ENCODE results near the gene PCNX2.

PCNX2 gene

GRCh38 chr1:233075915-233076295, 219.6 kb downstream of the PCNX2 start:
- Histone ChIP-seq H3K27ac (no peak overlapping the region), H3K4me3 (ENCODE audit: low read depth, low read length) (no peak overlapping the region), H3K27me3 (replicated peaks) (no peaks in the 10 kb centered on the region), H3K36me3 (replicated peaks) (no peaks in the 10 kb centered on the region)
- no peak for DNase-seq
- in situ Hi-C loops (cut with HindIII; ENCODE audit: low pct_ligation_motif_present, low sequenced_read_pairs), result no loop called here
- TF ChIP-seq CTCF (IDR thresholded peaks at IDR 0.05; ENCODE audit: low read depth, low read length, missing control alignments), result no peak

- in situ Hi-C loops (cut with HindIII; ENCODE audit: low pct_ligation_motif_present, low sequenced_read_pairs), result no loop called here
- Histone ChIP-seq H3K4me3 (ENCODE audit: low read depth, low read length) (no peak overlapping the region), H3K36me3 (replicated peaks) (no peaks in the 10 kb centered on the region), H3K27ac (no peak overlapping the region), H3K27me3 (replicated peaks) (no peaks in the 10 kb centered on the region)
- DNase-seq, result no peak
- no peak for TF ChIP-seq CTCF (IDR thresholded peaks at IDR 0.05; ENCODE audit: low read depth, low read length, missing control alignments)
These were observed 229.4 kb downstream of the PCNX2 start for GRCh38 chr1:233066087-233066486.

DNA sequence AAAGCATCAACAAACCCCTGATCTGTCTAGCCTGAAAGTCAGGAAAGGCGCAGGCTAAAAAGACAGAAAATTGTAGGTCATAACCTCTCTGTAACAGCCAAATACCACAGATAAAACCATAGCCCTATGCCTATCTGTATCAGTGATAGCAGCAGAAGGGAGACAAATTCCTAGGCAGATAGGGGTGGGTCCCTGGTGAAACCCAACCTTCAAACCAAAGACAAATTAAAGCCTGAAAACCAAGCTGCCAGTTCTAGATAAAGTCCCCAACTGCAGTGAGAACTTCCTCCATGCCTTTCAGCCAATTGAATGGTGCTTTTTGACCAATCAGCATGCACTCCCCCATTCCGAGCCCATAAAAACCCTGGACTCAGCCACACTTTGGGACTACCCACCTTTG, 229.8 kb downstream of the PCNX2 start:
- Histone ChIP-seq H3K27ac (no peak overlapping the region), H3K4me3 (ENCODE audit: low read depth, low read length) (no peak overlapping the region), H3K27me3 (replicated peaks) (no peaks in the 10 kb centered on the region), H3K36me3 (replicated peaks) (no peaks in the 10 kb centered on the region)
- DNase-seq, result no peak
- no peak for TF ChIP-seq CTCF (IDR thresholded peaks at IDR 0.05; ENCODE audit: low read depth, low read length, missing control alignments)
- in situ Hi-C loops (cut with HindIII; ENCODE audit: low pct_ligation_motif_present, low sequenced_read_pairs), result no loop called here

GRCh38 chr1:233064988-233065387, 230.5 kb downstream of the PCNX2 start:
- no peaks in the 10 kb centered on the region for H3K27me3 ChIP-seq (replicated peaks)
- in situ Hi-C loops (cut with HindIII; ENCODE audit: low pct_ligation_motif_present, low sequenced_read_pairs), result no loop called here
- H3K4me3 ChIP-seq (ENCODE audit: low read depth, low read length), result no peak overlapping the region
- H3K27ac ChIP-seq, result no peak overlapping the region
- DNase-seq, result no peak
- no peaks in the 10 kb centered on the region for H3K36me3 ChIP-seq (replicated peaks)
- no peak for TF ChIP-seq CTCF (IDR thresholded peaks at IDR 0.05; ENCODE audit: low read depth, low read length, missing control alignments)

DNA sequence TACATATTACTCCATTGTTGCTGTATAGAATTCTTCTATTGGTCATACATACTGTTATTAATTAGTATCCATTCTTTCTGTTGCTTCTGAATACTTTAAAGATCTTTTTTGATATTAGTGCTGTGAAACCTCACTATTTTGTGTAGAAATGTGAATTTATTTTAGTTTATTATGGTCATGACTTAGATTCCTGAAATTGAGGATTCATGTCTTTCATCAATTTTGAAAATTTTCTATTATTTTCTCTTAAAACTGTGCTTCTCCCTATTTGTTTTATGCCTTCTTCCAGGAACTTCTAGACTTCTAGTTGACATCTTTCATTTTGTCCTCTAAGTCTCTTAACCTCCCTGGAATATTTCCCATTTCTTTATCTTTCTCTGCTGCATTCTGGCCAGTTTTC, 232.1 kb downstream of the PCNX2 start:
- Histone ChIP-seq H3K4me3 (ENCODE audit: low read depth, low read length) (no peak overlapping the region), H3K27ac (no peak overlapping the region), H3K36me3 (replicated peaks) (no peaks in the 10 kb centered on the region), H3K27me3 (replicated peaks) (no peaks in the 10 kb centered on the region)
- DNase-seq, result no peak
- TF ChIP-seq CTCF (IDR thresholded peaks at IDR 0.05; ENCODE audit: low read depth, low read length, missing control alignments), result no peak
- in situ Hi-C loops (cut with HindIII; ENCODE audit: low pct_ligation_motif_present, low sequenced_read_pairs), result no loop called here

DNA sequence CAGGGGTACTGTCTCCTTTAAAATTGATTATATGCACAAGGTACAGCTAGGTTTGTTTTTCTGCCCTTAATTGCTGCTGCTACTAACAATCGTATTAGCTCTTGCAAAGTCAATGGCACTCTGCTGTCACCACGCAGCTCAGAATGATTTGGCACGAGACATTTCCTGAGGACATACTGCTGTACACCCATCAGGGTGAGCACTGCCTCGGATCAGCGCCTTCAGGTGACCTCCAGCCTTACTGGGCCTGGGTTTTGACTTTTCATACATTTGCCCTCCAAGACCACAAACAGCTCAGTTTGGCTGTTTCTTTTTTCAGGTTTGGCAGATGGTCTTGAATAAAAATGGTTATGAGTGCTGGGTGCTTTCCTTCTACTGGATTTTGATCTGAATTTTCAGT, 234.3 kb downstream of the PCNX2 start:
- H3K4me3 ChIP-seq (ENCODE audit: low read depth, low read length), result no peak overlapping the region
- no peaks in the 10 kb centered on the region for H3K27me3 ChIP-seq (replicated peaks)
- in situ Hi-C loops (cut with HindIII; ENCODE audit: low pct_ligation_motif_present, low sequenced_read_pairs), result no loop called here
- no peaks in the 10 kb centered on the region for H3K36me3 ChIP-seq (replicated peaks)
- no peak for DNase-seq
- TF ChIP-seq CTCF (IDR thresholded peaks at IDR 0.05; ENCODE audit: low read depth, low read length, missing control alignments), result no peak
- no peak overlapping the region for H3K27ac ChIP-seq
